Measurements from ENCODE around the gene SPI1.
A peak's percentile ranks its signal among the peaks of the same experiment; 100 is the strongest.

The SPI1 gene

DNA sequence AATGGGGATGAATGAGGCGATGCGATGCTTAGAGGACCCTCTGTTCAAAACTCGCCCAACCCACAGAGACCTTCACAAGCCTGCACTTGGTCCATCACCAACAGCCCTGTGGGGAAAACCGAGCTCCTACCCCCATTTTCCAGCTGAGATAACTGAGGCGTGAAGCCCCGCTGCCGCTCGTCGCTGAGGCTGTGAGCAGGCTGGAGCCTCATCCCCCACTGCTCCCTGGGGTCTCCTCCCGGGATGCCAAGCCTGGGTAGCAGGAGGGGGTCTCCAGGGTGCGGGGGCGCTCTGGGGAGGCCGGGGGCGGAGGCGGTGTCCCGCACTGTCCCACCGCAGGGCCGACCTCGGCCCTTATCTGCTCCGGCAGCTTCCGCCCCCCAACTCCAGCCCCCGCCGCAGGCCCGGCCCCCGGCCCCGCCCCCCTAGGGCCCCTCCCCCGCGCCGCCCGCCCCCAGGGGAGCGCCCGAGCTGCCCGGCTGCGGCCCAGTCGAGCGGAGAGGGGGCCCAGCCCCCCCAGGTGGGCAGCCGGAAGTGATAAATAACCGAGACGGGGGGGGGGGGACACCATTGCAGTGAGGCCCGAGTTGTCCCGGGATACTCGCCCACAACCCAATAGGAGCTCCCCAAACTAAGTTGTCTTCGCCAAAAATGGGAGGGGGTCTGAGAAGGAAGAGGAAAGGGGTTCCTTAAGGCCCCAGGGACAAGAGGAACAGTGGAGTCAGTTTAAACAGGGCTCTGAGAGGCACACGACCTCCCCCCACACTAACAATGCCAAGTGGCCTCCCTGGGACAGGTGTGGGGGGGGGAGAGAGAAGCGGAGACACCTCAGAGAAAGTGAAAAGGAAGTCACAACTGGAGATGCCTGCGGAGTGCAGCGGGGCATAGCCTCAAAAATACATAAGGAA, 21.8 kb upstream of the SPI1 start:
- H3K36me3 Mint-ChIP-seq (ENCODE audit: insufficient read depth): no peaks in the 10 kb centered on the region
- H3K27me3 Mint-ChIP-seq: no peaks in the 10 kb centered on the region
- H3K9me3 Mint-ChIP-seq: no peaks in the 10 kb centered on the region
- peak overlapping the region; percentile 85 for H3K27ac Mint-ChIP-seq (ENCODE audit: low read depth)
- peaks cover 24% of the 10 kb centered on the region for H3K4me1 Mint-ChIP-seq
- ATAC-seq (replicated peaks; ENCODE audit: extremely low read depth, poor library complexity, severe bottlenecking) (peak; percentile 64), DNase-seq (ENCODE audit: low spot score in 2 of 2) (no peak)
- peak overlapping the region; percentile 76 for H3K4me3 Mint-ChIP-seq

DNA sequence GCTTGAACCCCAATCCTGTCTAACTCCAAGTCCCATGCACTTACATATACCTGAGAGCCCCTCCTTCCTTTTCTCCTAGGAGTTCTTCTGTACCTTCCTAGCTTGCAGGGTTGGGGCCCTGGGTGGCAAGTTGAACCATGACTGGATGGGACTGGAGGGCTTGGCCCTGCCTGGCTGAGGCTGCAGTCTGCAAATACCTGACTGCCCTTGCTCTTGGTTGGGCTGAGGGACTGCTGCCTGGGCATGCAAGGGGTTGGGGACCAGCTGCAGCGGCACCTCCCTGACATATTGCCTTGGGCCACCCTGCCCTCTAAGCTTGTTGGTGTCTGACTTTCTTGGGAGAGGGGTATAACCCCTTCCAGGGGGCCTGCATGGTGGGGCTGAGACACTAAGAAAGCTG, 20.2 kb upstream of the SPI1 start:
- H3K4me3 Mint-ChIP-seq: no peak overlapping the region

DNA sequence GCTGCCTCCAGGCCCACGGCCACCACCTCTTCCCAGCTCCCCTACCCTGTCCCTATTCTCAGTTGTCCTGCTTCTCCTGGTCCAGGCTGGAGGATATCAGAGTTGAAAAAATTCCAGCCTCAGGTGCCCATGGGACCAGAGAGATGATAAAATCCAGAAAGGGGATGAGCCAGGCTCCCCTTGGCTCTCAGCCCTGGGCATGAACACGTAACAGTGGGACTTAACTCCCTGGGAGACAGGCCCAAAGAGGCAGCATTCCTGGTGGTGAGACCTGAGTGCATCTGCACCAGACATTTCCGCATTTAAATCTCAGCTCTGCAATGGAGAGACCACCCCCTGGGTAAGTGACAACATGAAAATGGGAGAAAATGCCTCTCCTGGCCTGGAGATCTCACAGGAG, 19.7 kb upstream of the SPI1 start:
- Mint-ChIP-seq H3K4me1 (peaks cover 30% of the 10 kb centered on the region), H3K9me3 (no peaks in the 10 kb centered on the region), H3K4me3 (no peak overlapping the region), H3K27ac (ENCODE audit: low read depth) (no peak overlapping the region), H3K27me3 (no peaks in the 10 kb centered on the region), H3K36me3 (ENCODE audit: insufficient read depth) (no peaks in the 10 kb centered on the region)
- ATAC-seq (replicated peaks; ENCODE audit: extremely low read depth, poor library complexity, severe bottlenecking): no peak
- no peak for DNase-seq (ENCODE audit: low spot score in 2 of 2)

More for the DNA sequence above, 20.2 kb upstream of the SPI1 start:
- peaks cover 30% of the 10 kb centered on the region for H3K4me1 Mint-ChIP-seq
- DNase-seq (ENCODE audit: low spot score in 2 of 2) (no peak), ATAC-seq (replicated peaks; ENCODE audit: extremely low read depth, poor library complexity, severe bottlenecking) (no peak)
- no peaks in the 10 kb centered on the region for H3K36me3 Mint-ChIP-seq (ENCODE audit: insufficient read depth)
- no peaks in the 10 kb centered on the region for H3K9me3 Mint-ChIP-seq
- H3K27me3 Mint-ChIP-seq: no peaks in the 10 kb centered on the region
- peak overlapping the region; percentile 13 for H3K27ac Mint-ChIP-seq (ENCODE audit: low read depth)

DNA sequence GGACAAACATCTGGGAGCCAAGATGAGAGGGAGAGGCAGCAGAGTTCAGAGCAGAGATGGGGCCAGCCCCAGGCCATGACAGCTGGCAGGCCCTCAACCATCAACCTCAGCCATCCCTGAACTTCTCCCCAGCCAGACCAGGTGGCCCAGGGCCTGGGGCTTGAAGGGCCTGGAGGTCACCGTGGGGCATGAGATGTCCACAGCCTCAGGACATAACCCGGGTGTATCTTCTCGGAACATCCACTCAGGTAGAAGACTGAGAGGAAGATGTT, 17.6 kb upstream of the SPI1 start:
- DNase-seq (ENCODE audit: low spot score in 2 of 2) (no peak), ATAC-seq (replicated peaks; ENCODE audit: extremely low read depth, poor library complexity, severe bottlenecking) (no peak)
- peaks cover 36% of the 10 kb centered on the region for H3K4me1 Mint-ChIP-seq
- peak overlapping the region; percentile 91 for H3K27ac Mint-ChIP-seq (ENCODE audit: low read depth)
- no peaks in the 10 kb centered on the region for H3K36me3 Mint-ChIP-seq (ENCODE audit: insufficient read depth)
- peak overlapping the region; percentile 59 for H3K4me3 Mint-ChIP-seq
- no peaks in the 10 kb centered on the region for H3K9me3 Mint-ChIP-seq
- H3K27me3 Mint-ChIP-seq: no peaks in the 10 kb centered on the region

DNA sequence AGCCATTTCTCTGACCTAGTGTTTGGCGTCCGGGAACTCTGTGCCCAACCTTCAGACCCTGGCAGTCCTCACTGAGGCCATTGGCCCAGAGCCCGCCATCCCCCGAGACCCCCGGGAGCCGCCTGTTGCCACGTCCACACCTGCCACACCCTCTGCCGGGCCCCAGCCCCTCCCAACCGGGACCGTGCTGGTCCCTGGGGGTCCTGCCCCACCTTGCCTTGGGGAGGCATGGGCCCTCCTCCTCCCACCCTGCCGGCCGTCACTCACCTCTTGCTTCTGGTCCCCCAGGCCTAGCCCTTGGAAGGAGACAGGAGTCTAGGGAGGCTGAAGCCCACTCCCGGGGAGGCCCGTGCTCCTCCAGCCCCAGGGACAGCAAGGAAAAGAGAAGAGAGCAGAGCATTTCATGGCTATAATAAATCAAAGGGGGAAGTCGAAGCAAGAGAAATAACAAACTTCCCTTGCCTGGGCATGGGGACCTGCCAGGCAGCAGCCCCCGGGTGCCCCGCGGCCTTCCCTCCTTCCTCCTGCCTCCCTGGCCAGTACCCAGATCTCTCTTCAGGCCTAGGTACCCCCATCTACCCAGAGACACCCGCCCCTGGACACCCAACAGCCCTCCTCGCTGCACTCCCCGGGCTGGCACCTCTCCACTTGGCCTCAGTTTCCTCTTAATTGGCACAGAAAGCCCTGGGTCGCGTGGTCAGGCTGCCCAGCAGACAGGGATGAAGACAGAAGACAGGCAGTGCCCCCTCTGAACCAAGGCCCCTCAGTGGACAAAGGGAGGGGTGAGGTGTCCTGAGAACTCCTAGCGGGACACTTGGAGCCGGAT, 17.1 kb upstream of the SPI1 start:
- Mint-ChIP-seq H3K27me3 (no peaks in the 10 kb centered on the region), H3K4me1 (peaks cover 37% of the 10 kb centered on the region), H3K4me3 (peak overlapping the region; percentile 59), H3K36me3 (ENCODE audit: insufficient read depth) (no peaks in the 10 kb centered on the region), H3K9me3 (no peaks in the 10 kb centered on the region), H3K27ac (ENCODE audit: low read depth) (peak overlapping the region; percentile 91)
- ATAC-seq (replicated peaks; ENCODE audit: extremely low read depth, poor library complexity, severe bottlenecking) (no peak), DNase-seq (ENCODE audit: low spot score in 2 of 2) (no peak)

DNA sequence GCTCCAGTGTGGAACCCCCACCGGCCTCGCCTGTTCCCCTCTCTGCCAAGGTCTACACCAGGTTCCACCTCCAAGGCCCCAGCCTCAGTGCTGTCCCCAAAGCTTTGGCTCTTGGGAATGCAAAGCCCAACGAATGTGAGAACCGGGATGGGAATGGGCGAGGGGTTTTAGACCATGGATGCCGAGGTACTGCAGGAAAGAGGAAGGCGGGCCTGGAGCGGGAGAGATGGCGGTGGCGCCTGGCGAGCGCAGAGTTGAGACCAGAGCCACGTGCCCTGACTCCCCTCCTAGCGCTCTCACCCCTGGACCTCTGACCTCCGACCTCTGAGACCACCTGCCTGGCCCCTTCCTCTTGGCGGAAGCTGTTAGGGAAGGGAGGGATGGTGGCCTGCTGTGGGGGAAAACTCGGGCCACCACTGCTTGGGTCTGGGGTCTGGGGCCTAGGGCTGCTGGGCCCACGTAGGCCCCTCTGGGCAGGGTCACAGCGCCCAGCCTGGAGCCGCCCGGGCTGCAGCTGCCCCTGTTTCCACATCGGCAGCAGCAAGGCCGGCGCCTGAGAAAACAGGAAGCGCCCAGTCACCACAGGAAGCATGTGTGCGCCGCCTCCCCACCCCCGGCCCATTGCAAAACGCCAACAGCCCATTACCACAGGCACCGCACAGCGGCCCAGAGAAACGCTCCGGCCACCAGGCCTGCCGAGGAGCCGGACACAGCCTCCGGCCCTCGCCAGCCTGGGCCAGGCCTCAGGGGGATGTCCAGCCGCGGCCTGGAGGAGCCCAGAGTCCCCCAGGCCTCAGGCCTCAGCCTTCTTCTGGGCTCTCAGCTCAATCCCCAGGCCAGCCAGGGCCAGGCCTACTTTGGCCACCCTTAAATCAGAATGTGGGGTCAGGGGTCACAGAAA, 16.2 kb upstream of the SPI1 start:
- peak; percentile 78 for ATAC-seq (replicated peaks; ENCODE audit: extremely low read depth, poor library complexity, severe bottlenecking)

DNA sequence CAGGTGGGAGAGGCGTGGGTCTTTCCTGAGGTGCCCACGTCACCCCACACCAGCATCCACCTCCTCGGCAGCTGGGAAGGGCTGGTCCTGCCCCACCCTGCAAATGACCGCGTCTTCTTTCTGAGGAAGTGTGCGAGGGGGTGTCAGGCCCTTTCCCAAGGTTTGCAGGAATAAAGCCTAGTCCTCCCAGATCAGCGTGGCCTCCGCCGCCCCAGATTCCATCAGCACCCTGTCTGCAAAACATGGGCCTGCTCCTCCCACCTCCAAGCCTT, 15.6 kb upstream of the SPI1 start:
- Mint-ChIP-seq H3K27me3 (no peaks in the 10 kb centered on the region), H3K27ac (ENCODE audit: low read depth) (peak overlapping the region; percentile 91), H3K9me3 (no peaks in the 10 kb centered on the region), H3K4me1 (peaks cover 43% of the 10 kb centered on the region), H3K36me3 (ENCODE audit: insufficient read depth) (no peaks in the 10 kb centered on the region), H3K4me3 (peak overlapping the region; percentile 59)
- DNase-seq (ENCODE audit: low spot score in 2 of 2) (no peak), ATAC-seq (replicated peaks; ENCODE audit: extremely low read depth, poor library complexity, severe bottlenecking) (no peak)

More for the DNA sequence above, 16.2 kb upstream of the SPI1 start:
- H3K4me1 Mint-ChIP-seq: peaks cover 40% of the 10 kb centered on the region
- DNase-seq (ENCODE audit: low spot score in 2 of 2): no peak
- H3K27ac Mint-ChIP-seq (ENCODE audit: low read depth): peak overlapping the region; percentile 91
- H3K27me3 Mint-ChIP-seq: no peaks in the 10 kb centered on the region
- H3K36me3 Mint-ChIP-seq (ENCODE audit: insufficient read depth): no peaks in the 10 kb centered on the region
- H3K4me3 Mint-ChIP-seq: peak overlapping the region; percentile 59
- H3K9me3 Mint-ChIP-seq: no peaks in the 10 kb centered on the region

DNA sequence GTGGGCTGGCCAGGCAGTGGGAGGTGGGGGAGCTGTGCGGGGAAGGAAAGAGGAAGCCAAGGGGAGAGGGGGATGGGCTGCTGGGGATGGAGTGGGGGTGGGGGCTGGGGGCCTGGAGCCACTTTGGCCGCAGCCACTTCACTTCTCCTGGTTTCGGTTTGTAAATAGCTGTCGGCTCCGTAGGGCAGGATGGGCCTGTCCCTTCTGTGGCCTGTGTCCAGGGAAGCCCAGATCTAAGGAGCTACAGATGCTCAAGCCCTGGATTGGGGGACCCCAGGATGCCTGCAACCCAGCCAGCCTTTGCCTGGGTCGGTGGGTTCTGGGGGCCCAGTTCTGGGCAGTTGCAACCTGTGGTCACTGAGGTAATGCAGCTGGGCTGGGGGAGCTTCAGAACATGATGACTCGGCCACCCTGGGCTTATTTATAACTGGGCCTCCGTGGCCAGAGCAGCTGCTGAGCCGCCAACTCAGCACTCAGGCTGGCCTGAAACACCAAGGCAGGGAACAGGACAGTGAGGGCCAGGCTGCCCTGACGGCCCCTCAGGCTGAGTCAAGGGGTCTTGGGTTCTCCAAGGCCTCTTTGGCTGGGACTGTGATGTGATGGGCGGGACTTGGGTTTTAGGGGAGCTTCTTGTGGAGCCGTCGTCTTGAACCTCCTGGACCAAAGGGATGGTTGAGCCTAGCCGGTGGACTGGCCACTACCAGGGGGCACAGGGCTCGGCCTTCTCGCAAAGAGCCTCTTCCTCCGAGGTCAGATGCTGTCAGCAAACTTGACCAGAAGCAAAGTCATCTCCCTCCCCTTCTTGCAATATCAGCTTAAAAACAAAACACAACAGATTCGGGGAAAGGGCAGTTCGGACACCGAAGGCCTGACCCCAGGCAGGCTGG, 15.1 kb upstream of the SPI1 start:
- peaks cover 43% of the 10 kb centered on the region for H3K4me1 Mint-ChIP-seq
- H3K27ac Mint-ChIP-seq (ENCODE audit: low read depth): peak overlapping the region; percentile 91
- no peaks in the 10 kb centered on the region for H3K27me3 Mint-ChIP-seq
- no peak for DNase-seq (ENCODE audit: low spot score in 2 of 2)
- no peak for ATAC-seq (replicated peaks; ENCODE audit: extremely low read depth, poor library complexity, severe bottlenecking)
- no peaks in the 10 kb centered on the region for H3K36me3 Mint-ChIP-seq (ENCODE audit: insufficient read depth)
- no peaks in the 10 kb centered on the region for H3K9me3 Mint-ChIP-seq
- H3K4me3 Mint-ChIP-seq: peak overlapping the region; percentile 59

DNA sequence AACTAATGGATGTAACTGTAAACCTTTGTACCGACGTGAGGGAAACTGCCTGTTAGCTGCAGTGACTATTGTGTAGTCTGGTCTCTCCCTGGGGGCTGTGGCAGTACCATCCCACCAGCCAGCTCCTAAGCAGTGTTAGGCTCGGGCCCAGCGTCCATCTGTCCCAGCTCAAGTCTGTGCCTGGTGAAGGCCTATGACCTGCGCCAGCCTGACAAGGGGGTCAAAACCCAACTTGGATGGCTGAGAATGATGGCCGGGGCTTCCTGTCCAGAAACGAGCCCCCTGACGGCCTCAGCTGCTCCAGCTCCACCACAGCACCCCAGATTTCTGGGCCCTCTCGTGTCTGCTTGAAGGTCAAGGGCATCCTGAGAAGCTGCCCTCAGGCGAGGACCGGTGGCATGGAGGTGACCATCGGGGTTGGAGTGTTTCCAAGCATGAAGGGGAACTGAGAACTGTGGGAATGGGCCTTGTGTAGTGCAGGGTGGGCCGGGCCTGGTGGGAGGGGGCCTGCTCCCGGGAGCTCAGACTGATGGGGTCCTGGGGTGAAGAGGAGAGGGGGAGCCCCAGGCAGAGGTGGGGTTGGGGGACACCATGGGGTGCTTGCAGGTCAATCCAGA, 14.3 kb upstream of the SPI1 start:
- H3K4me3 Mint-ChIP-seq: no peak overlapping the region
- no peaks in the 10 kb centered on the region for H3K9me3 Mint-ChIP-seq
- no peak for ATAC-seq (replicated peaks; ENCODE audit: extremely low read depth, poor library complexity, severe bottlenecking)
- no peaks in the 10 kb centered on the region for H3K27me3 Mint-ChIP-seq
- no peak for DNase-seq (ENCODE audit: low spot score in 2 of 2)
- no peaks in the 10 kb centered on the region for H3K36me3 Mint-ChIP-seq (ENCODE audit: insufficient read depth)
- peaks cover 43% of the 10 kb centered on the region for H3K4me1 Mint-ChIP-seq
- H3K27ac Mint-ChIP-seq (ENCODE audit: low read depth): no peak overlapping the region

DNA sequence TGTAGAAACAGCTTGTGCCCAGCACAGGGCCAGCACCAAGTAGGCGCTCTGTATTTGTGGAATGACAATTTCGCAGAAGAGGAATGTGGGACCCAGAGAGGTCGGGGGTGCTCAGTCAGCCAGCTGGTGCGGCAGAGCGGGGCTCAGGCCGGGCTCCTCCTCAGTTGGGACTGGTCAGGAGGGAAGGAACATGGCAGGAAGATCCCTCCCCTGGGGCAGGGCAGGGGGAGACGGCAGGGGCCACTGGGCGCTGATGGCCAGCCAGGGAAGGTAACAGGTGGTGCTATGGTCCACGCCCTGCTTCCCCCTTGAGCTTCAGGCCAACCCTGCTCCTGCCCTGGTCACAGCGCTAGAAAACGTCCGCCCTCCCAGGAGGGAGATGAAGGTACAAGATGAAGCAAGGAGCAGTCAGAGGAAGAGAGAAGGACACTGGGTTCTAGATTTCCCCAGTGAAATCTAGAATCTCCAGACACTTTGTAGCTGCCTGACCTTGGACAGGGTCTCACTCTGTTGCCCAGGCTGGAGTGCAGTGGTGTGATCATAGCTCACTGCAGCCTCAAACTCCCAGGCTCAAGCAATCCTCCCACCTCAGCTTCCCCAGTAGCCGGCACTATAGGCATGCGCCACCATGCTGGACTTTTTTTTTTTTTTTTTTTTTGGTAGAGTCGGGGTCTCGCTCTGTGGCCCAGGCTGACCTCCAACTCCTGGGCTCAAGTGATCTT, 13.5 kb upstream of the SPI1 start:
- Mint-ChIP-seq H3K4me1 (peaks cover 38% of the 10 kb centered on the region), H3K27me3 (no peaks in the 10 kb centered on the region), H3K4me3 (no peak overlapping the region), H3K36me3 (ENCODE audit: insufficient read depth) (no peaks in the 10 kb centered on the region), H3K9me3 (no peaks in the 10 kb centered on the region), H3K27ac (ENCODE audit: low read depth) (peak overlapping the region; percentile 91)
- no peak for DNase-seq (ENCODE audit: low spot score in 2 of 2)
- ATAC-seq (replicated peaks; ENCODE audit: extremely low read depth, poor library complexity, severe bottlenecking): no peak

DNA sequence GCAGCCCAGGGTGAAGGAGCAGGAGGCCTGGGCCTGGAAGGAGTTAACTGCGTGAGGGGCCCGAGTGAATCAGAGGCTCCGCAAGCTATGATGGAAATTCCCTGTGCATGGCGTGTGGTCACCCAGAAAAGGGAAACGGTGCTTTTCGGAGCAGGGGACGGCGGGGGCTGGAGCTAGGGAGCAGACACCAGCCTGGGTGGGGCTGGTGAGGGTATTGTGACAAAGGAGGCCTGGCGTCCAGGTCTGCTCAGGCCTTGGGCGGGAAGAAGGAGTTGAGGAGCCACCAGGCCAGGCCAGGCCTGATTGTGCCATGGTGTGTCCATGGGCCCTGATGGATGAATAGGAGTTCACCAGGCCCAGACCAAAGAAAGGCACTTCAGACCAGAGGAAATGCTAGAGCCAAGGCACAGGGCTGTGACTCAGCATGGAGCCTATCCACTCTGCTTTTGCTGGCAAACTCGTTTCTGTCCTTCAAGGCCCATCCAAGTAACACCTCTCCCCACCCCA, 12.8 kb upstream of the SPI1 start:
- Mint-ChIP-seq H3K9me3 (no peaks in the 10 kb centered on the region), H3K4me1 (peaks cover 38% of the 10 kb centered on the region), H3K4me3 (no peak overlapping the region), H3K36me3 (ENCODE audit: insufficient read depth) (no peaks in the 10 kb centered on the region), H3K27ac (ENCODE audit: low read depth) (peak overlapping the region; percentile 91), H3K27me3 (no peaks in the 10 kb centered on the region)
- DNase-seq (ENCODE audit: low spot score in 2 of 2) (no peak), ATAC-seq (replicated peaks; ENCODE audit: extremely low read depth, poor library complexity, severe bottlenecking) (no peak)
